Transverse colon (tissue), 4 donors: ENCODE results near the gene SPIN2B.

Experiments
- CTCF ChIP-seq, 5 experiments: fragments of 200-600 bp in 3 of 5; fragments of 450-650 bp in 2 of 5; sonication (generic) in 3 of 5; IDR thresholded peaks; 1 replicate in 2 of 5; 2 replicates in 3 of 5; pipeline ENCODE4 v1.5.1; 2016 to 2017; ENCODE audit warnings: antibody characterized with exemption in 5 of 5, inconsistent platforms in 3 of 5, mild to moderate bottlenecking in 2 of 5, moderate library complexity in 1 of 5
- POLR2A ChIP-seq: fragments of 450-650 bp; IDR thresholded peaks from one replicate; pipeline ENCODE4 v1.6.1; 2016; ENCODE audit warnings: antibody characterized with exemption, mild to moderate bottlenecking, moderate library complexity
- POLR2AphosphoS5 ChIP-seq, 3 donors: sonication (generic); formaldehyde crosslinking; IDR thresholded peaks; one replicate each; pipeline ENCODE4 v1.6.1; 2016; ENCODE audit warnings: antibody characterized with exemption in 3 of 3

- TF ChIP-seq CTCF (IDR thresholded peaks at IDR 0.05) (no peak), POLR2A (no peak), POLR2AphosphoS5 (IDR thresholded peaks at IDR 0.05) (no peak)
Observed at GRCh38 chrX:57138674-57139073, 17.3 kb upstream of the SPIN2B start.
